ENCODE results near the gene CPPED1. TPM values are rescaled to one million over a fixed set of nuclear protein-coding genes. Genes with fewer than 3 reads are reported as not detected.

The CPPED1 gene, protein sequence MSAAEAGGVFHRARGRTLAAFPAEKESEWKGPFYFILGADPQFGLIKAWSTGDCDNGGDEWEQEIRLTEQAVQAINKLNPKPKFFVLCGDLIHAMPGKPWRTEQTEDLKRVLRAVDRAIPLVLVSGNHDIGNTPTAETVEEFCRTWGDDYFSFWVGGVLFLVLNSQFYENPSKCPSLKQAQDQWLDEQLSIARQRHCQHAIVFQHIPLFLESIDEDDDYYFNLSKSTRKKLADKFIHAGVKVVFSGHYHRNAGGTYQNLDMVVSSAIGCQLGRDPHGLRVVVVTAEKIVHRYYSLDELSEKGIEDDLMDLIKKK
- total RNA-seq, result 9.0 and 9.5 TPM in 2 replicates

DNA sequence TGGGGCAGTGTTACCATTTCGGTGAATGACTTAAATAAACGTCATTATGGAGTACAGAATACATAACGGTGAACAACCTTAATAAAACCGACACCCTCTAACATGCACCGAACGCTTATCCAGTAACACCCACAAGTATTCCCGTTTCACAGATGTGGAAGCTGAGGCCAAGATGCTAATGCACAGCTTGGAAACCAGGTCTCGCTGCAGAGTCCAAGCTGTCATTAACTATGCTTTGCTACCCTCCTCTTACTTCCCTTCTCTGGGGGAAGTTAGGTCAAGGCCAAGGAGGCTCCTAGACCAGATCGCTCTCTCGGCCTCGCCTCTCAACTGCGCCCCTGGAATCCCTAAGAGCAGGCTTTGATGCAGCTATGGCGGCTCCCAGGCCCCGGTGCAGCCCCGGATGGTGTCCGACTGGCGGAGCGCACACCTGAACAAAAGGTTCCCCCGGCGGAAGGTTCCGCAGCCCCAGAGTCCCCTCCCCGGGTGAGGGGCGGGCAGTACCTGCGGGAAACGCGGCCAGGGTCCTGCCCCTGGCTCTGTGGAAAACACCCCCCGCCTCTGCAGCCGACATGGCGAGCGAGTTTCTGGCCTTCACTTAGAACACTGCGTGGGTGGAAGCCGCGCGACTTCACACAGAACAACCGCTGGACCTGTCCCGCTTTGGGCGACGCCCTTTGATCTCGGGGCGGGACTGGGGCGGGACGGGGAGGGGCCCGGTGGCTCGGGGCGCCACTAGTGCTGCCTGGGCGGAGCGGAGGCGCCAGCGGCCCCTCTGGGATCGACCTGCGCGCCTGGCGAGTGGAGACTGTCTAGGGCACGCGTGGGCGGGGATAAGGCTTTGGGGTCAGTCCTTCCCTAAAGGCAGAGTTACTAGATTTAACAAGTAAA, at the start of gene CPPED1:
Gene CPPED1 (minus strand): TSS at position 685 of the 891 bp plus-strand sequence. CDS start 111 bp downstream, at position 574.
- Mint-ChIP-seq H3K27me3 (ENCODE audit: low read depth) (no peaks in the 10 kb centered on the region), H3K4me1 (ENCODE audit: low read depth) (peaks cover 34% of the 10 kb centered on the region), H3K4me3 (ENCODE audit: low read depth) (peak within 1 kb of the TSS; percentile 95), H3K27ac (peak within 1 kb of the TSS; percentile 92), H3K9me3 (no peaks in the 10 kb centered on the region), H3K36me3 (ENCODE audit: low read depth) (peaks cover 19% of the 10 kb centered on the region)
- intact Hi-C loops (cut with micrococcal nuclease), result loop anchor here (1.0 to 5.0 kb wide), 3 partner anchors 156 to 721 kb away; no protein-coding TSS in a partner anchor
- DNase-seq (ENCODE audit: low spot score), result peak; percentile 88

- no peak for DNase-seq (ENCODE audit: low spot score)
- intact Hi-C loops (cut with micrococcal nuclease), result no loop called here
- Mint-ChIP-seq H3K27ac (no peak overlapping the region), H3K4me1 (ENCODE audit: low read depth) (no peaks in the 10 kb centered on the region), H3K4me3 (ENCODE audit: low read depth) (no peak overlapping the region), H3K36me3 (ENCODE audit: low read depth) (no peaks in the 10 kb centered on the region), H3K9me3 (no peaks in the 10 kb centered on the region), H3K27me3 (ENCODE audit: low read depth) (no peaks in the 10 kb centered on the region)
Observed at GRCh38 chr16:12850186-12850585, 46.5 kb upstream of the CPPED1 start.

DNA sequence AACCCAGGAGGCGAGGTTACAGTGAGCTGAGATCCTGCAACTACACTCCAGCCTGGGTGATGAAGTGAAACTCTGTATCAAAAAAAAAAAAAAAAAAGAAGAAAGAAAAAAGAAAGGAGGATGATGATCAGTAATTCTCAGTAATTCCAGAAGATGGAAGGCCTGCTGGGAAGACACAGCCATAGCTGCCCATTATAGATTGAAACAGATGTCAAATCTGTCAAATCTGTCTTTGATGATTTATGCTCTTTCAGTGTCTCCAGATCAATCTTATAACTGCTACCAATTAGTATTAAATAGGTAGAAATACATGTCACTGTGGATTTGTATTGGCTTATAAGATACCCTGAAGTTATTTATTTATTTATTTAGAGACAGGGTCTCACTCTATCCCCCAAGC, 42.9 kb upstream of the CPPED1 start:
- DNase-seq (ENCODE audit: low spot score), result no peak
- H3K36me3 Mint-ChIP-seq (ENCODE audit: low read depth), result no peaks in the 10 kb centered on the region
- no peak overlapping the region for H3K4me3 Mint-ChIP-seq (ENCODE audit: low read depth)
- intact Hi-C loops (cut with micrococcal nuclease), result no loop called here
- no peaks in the 10 kb centered on the region for H3K27me3 Mint-ChIP-seq (ENCODE audit: low read depth)
- H3K4me1 Mint-ChIP-seq (ENCODE audit: low read depth), result no peaks in the 10 kb centered on the region
- no peaks in the 10 kb centered on the region for H3K9me3 Mint-ChIP-seq
- H3K27ac Mint-ChIP-seq, result no peak overlapping the region

DNA sequence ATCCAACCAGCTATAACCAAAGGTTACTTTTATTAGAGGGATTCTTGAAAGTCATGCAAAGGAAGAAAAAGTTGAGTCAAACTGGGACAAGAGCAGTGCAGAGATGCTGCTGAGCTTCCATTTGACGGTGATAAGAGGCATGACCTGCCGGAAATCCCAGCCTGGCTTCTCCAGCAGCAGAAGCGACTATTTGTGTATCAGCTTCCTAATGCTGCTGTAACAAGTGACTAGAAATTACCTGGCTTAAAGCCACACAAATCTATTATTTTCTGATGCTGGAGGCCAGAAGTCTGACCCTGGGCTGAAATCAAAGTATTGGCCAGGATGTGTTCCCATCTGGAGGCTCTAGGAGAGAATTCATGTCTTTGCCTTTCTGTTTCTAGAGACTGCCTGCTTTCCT, 41.6 kb upstream of the CPPED1 start:
- H3K27me3 Mint-ChIP-seq (ENCODE audit: low read depth), result peaks cover 7% of the 10 kb centered on the region
- H3K4me3 Mint-ChIP-seq (ENCODE audit: low read depth), result no peak overlapping the region
- intact Hi-C loops (cut with micrococcal nuclease), result no loop called here
- no peak for DNase-seq (ENCODE audit: low spot score)
- peaks cover 5% of the 10 kb centered on the region for H3K9me3 Mint-ChIP-seq
- no peaks in the 10 kb centered on the region for H3K36me3 Mint-ChIP-seq (ENCODE audit: low read depth)
- H3K27ac Mint-ChIP-seq, result no peak overlapping the region
- no peaks in the 10 kb centered on the region for H3K4me1 Mint-ChIP-seq (ENCODE audit: low read depth)

GRCh38 chr16:12837756-12838155, 34.1 kb upstream of the CPPED1 start:
- DNase-seq (ENCODE audit: low spot score), result no peak
- Mint-ChIP-seq H3K27ac (no peak overlapping the region), H3K27me3 (ENCODE audit: low read depth) (peaks cover 10% of the 10 kb centered on the region), H3K9me3 (peaks cover 11% of the 10 kb centered on the region), H3K4me3 (ENCODE audit: low read depth) (no peak overlapping the region), H3K4me1 (ENCODE audit: low read depth) (peaks cover 6% of the 10 kb centered on the region), H3K36me3 (ENCODE audit: low read depth) (no peaks in the 10 kb centered on the region)
- intact Hi-C loops (cut with micrococcal nuclease), result no loop called here

GRCh38 chr16:12837291-12837690, 33.6 kb upstream of the CPPED1 start:
- intact Hi-C loops (cut with micrococcal nuclease), result no loop called here
- peaks cover 6% of the 10 kb centered on the region for H3K4me1 Mint-ChIP-seq (ENCODE audit: low read depth)
- no peak overlapping the region for H3K27ac Mint-ChIP-seq

GRCh38 chr16:12833926-12834325, 30.2 kb upstream of the CPPED1 start:
- Mint-ChIP-seq H3K27ac (no peak overlapping the region), H3K4me3 (ENCODE audit: low read depth) (no peak overlapping the region), H3K36me3 (ENCODE audit: low read depth) (no peaks in the 10 kb centered on the region), H3K27me3 (ENCODE audit: low read depth) (peaks cover 2% of the 10 kb centered on the region), H3K9me3 (peaks cover 6% of the 10 kb centered on the region), H3K4me1 (ENCODE audit: low read depth) (peaks cover 6% of the 10 kb centered on the region)
- no peak for DNase-seq (ENCODE audit: low spot score)
- intact Hi-C loops (cut with micrococcal nuclease), result no loop called here

More at GRCh38 chr16:12837291-12837690, 33.6 kb upstream of the CPPED1 start:
- Mint-ChIP-seq H3K9me3 (peaks cover 11% of the 10 kb centered on the region), H3K27me3 (ENCODE audit: low read depth) (peaks cover 10% of the 10 kb centered on the region), H3K36me3 (ENCODE audit: low read depth) (no peaks in the 10 kb centered on the region), H3K4me3 (ENCODE audit: low read depth) (no peak overlapping the region)
- no peak for DNase-seq (ENCODE audit: low spot score)

DNA sequence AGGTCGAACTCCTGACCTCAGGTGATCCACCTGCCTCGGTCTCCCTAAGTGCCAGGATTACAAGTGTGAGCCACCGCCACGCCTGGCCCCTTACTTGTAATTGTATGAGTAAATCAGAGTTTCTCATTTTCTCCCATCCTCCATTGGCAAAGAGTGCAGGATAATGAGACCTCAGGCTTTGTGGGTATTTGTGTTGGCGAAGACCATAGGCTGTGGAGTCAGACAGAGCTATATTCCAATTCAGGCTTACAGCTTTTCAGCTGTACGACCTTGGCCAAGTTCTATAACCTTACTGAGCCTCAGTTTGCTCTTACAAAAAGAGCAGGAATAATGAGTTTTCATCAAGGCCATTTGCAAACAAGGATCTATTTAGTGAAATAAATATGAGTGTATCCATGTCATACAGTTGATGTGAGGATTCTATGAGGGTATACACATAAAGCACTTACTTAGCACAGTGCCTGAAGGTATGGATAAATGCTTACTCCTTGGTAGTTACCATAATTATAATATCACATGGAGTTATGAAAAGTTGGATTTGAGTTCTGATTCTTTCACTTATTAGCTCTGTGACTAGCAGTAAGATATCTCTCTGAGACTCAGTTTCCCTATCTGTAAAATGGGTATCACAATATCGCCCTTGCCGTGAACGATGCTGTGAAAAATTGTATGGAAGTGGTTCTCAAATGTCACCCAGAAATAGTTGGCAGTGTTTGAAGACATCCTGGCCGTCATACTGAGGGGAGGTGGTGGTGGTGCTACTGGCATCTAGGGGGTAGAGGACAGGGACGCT, 25.6 kb upstream of the CPPED1 start:
- Mint-ChIP-seq H3K9me3 (no peaks in the 10 kb centered on the region), H3K36me3 (ENCODE audit: low read depth) (no peaks in the 10 kb centered on the region), H3K27me3 (ENCODE audit: low read depth) (peaks cover 3% of the 10 kb centered on the region), H3K27ac (no peak overlapping the region), H3K4me3 (ENCODE audit: low read depth) (no peak overlapping the region), H3K4me1 (ENCODE audit: low read depth) (no peaks in the 10 kb centered on the region)
- intact Hi-C loops (cut with micrococcal nuclease), result no loop called here
- DNase-seq (ENCODE audit: low spot score), result no peak

GRCh38 chr16:12828206-12828605, 24.5 kb upstream of the CPPED1 start:
- Mint-ChIP-seq H3K4me1 (ENCODE audit: low read depth) (no peaks in the 10 kb centered on the region), H3K27ac (no peak overlapping the region), H3K9me3 (no peaks in the 10 kb centered on the region), H3K27me3 (ENCODE audit: low read depth) (peaks cover 3% of the 10 kb centered on the region), H3K36me3 (ENCODE audit: low read depth) (no peaks in the 10 kb centered on the region), H3K4me3 (ENCODE audit: low read depth) (no peak overlapping the region)
- DNase-seq (ENCODE audit: low spot score), result no peak
- intact Hi-C loops (cut with micrococcal nuclease), result no loop called here

DNA sequence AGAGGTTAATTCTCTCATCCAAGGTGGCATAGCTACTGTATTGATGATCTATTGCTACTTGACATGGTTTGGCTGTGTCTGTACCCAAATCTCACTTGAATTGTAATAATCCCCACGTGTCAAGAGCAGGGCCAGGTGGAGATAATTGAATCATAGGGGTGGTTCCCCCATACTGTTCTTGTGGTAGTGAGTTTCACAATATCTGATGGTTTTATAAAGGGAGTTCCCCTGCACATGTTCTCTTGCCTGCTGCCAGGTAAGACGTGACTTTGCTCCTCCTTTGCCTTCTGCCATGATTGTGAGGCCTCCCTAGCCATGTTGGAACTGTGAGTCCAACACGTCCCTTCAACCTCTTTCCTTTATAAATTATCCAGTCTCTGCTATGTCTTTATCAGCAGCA, 22.9 kb upstream of the CPPED1 start:
- Mint-ChIP-seq H3K27ac (no peak overlapping the region), H3K27me3 (ENCODE audit: low read depth) (peaks cover 8% of the 10 kb centered on the region)

DNA sequence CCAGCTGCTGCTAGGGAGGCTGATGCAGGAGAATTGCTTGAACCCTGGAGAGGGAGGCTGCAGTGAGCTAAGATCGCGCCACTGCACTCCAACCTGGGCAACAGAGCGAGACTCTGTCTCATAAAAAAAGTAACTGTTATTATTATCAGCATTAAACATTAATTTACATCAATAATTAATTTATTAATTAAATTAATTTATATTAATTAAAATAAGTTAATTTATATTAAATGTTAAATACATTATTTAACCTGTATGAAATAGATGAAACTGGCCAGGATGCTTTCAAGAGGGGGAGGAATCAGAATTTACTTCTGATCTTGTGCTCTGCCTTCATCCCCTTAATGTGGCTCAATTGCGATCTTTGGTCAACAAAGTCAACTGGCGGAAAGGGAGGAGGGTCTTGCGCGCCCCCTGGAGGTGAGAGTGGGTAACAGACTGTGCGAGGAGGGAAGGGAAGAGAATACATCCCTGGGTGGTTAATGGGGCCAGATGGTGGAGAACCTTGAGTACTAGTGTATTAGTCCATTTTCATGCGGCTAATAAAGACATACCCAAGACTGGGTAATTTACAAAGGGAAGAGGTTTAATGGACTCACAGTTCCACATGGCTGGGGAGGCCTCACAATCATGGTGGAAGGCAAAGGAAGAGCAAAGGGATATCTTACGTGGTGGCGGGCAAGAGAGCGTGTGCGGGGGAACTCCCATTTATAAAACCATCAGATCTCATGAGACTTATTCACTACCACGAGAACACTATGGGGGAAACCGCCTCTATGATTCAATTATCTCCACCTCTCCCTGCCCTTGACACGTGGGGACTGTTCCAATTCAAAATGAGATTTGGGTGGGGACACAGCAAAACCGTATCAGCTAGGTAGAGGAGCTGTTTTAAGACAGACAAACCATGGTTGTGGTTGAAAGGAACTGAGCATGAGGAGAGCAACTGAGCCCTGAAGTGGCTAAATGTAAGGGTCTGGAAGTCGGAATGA, 15.7 kb upstream of the CPPED1 start:
- H3K4me3 Mint-ChIP-seq (ENCODE audit: low read depth), result no peak overlapping the region
- peaks cover 8% of the 10 kb centered on the region for H3K27me3 Mint-ChIP-seq (ENCODE audit: low read depth)
- no peaks in the 10 kb centered on the region for H3K9me3 Mint-ChIP-seq
- peak; percentile 64 for DNase-seq (ENCODE audit: low spot score)
- intact Hi-C loops (cut with micrococcal nuclease), result loop anchor here (1.0 kb wide), 2 partner anchors 245 to 364 kb away; no protein-coding TSS in a partner anchor
- no peaks in the 10 kb centered on the region for H3K36me3 Mint-ChIP-seq (ENCODE audit: low read depth)
- H3K27ac Mint-ChIP-seq, result no peak overlapping the region
- H3K4me1 Mint-ChIP-seq (ENCODE audit: low read depth), result peaks cover 10% of the 10 kb centered on the region

More for the DNA sequence above, 22.9 kb upstream of the CPPED1 start:
- no peak for DNase-seq (ENCODE audit: low spot score)
- intact Hi-C loops (cut with micrococcal nuclease), result no loop called here
- Mint-ChIP-seq H3K36me3 (ENCODE audit: low read depth) (no peaks in the 10 kb centered on the region), H3K4me1 (ENCODE audit: low read depth) (no peaks in the 10 kb centered on the region), H3K4me3 (ENCODE audit: low read depth) (no peak overlapping the region), H3K9me3 (no peaks in the 10 kb centered on the region)

All from activated T-helper 2 cell treated with anti-CD3 and anti-CD28 coated beads, Interferon-gamma antibody, Interleukin-2, Interleukin-4, amounts not matched to agents 10 μg/mL and 5 μg/mL and 100 μg/mL, durations not matched to agents 14 hours and 24 hours and 36 hours (primary cell).